ENCODE measurements around the gene RFX8.

- TF ChIP-seq CTCF (IDR thresholded peaks at IDR 0.05; ENCODE audit: borderline replicate concordance, extremely low read depth, low read length, poor library complexity, severe bottlenecking): no peak
- TF ChIP-seq EZH2 (IDR thresholded peaks at IDR 0.05; ENCODE audit: borderline replicate concordance, low read depth, low read length, severe bottlenecking): no peak
These were observed 75.7 kb downstream of the RFX8 start for GRCh38 chr2:101399021-101399799.

All from DND-41 (cell line).